ENCODE measurements around the gene ABHD11. TPM values are rescaled to one million over a fixed set of nuclear protein-coding genes. Genes with fewer than 3 reads are reported as not detected.
A peak's percentile ranks its signal among the peaks of the same experiment; 100 is the strongest.

The ABHD11 gene
- total and polyA plus RNA-seq, 9 of the 15 experiments (the other 6 are each of a cell fraction or from before 2014, with no cell fraction given), result 7.7 to 44.2 (median 18.9) TPM

DNA sequence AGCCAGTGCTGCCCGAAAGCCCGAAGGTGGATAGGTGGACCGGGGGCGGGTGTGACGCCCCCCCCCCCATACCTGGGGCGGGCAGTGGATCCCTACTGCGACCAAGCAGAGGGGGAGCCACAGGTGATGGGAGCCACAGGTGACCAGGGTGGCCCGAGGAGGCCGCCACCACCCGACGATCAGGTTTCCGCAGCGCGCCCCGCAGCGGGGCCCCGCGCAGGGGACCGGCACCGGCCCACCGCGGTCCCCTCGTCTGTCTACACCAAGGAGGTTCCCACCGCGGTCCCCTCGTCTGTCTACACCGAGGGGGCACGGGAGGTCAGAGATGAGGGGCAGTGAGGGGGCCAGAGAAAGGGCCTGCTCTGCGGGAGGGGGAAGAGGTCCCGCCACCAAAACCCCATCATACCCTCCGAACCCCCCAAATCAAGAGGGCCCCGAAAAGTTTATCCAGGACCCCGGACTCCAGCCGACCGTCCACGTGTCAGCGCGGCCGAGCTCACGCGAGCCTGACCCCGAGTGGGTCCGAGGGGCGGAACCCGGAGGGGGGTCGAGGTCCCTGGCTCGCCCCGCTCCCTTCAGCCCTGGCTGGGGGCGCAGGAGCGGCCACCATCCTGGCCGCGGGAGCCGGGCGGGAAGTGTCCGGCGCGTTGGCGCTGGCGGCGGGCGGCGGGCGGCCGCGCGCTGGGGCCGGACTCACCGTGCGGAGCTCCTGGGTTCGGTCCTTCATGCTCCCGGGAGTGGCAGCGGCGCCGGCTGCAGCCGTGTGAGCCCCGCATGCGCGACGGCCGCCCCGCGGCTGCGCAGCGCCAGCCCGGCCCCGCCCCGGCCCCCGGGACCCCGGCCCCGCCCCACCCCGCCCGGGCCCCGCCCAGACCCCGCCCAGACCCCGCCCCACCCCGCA is 19.4 kb downstream of the ABHD11 start, which contains the start of gene STX1A (continued):
- TF ChIP-seq ZNF511 (CRISPR knock-in tag; IDR thresholded peaks at IDR 0.05), result 0 out of 2 replicates have a peak, but pooled peaks have one; percentile 27
- TF ChIP-seq MXD1 (CRISPR knock-in tag; IDR thresholded peaks at IDR 0.05; ENCODE audit: borderline replicate concordance, poor library complexity, severe bottlenecking), result peak; percentile 42
- TF ChIP-seq ERF (CRISPR knock-in tag; IDR thresholded peaks at IDR 0.05), result 0 out of 2 replicates have a peak, but pooled peaks have one; percentile 34
- no peak for TF ChIP-seq MBD2 (IDR thresholded peaks at IDR 0.05; ENCODE audit: borderline replicate concordance, low read depth)
- TF ChIP-seq MAX (CRISPR knock-in tag; IDR thresholded peaks at IDR 0.05), result peak; percentile 24; the same call in 1 of the 2 replicates
- TF ChIP-seq ZBTB7A (IDR thresholded peaks at IDR 0.05; ENCODE audit: borderline replicate concordance, control insufficient read depth, low read depth, low read length), result peak; percentile 81
- peak; percentile 69 for TF ChIP-seq RB1 (IDR thresholded peaks at IDR 0.05; ENCODE audit: low read depth)
- TF ChIP-seq HNRNPLL (IDR thresholded peaks at IDR 0.05; ENCODE audit: low read depth, low read length, poor library complexity, severe bottlenecking), result peak; percentile 10
- TF ChIP-seq SUPT5H (IDR thresholded peaks at IDR 0.05), result no peak
- TF ChIP-seq NRF1 (conservative IDR thresholded peaks at IDR 0.05 in 1 of 2, IDR thresholded peaks at IDR 0.05 in 1 of 2), result peak in 1 of 2 experiments; percentile 87
- 0 out of 2 replicates have a peak, but pooled peaks have one; percentile 17 for TF ChIP-seq ZBTB40 (IDR thresholded peaks at IDR 0.05)
- TF ChIP-seq ZBTB40 (CRISPR knock-in tag; IDR thresholded peaks at IDR 0.05), result no peak
- peak; percentile 86 for TF ChIP-seq KAT7 (CRISPR knock-in tag; IDR thresholded peaks at IDR 0.05; ENCODE audit: borderline replicate concordance)

All from K562 (cell line).